Gastrocnemius medialis (tissue), 4 donors: Measurements from ENCODE around the gene TANGO6.

Source experiments
- CTCF ChIP-seq, 5 experiments: fragments of 450-650 bp in 3 of 5; fragments of 200-600 bp in 2 of 5; sonication (generic) in 2 of 5; IDR thresholded peaks in 4 of 5; conservative IDR thresholded peaks in 1 of 5; 1 replicate in 4 of 5; 2 replicates in 1 of 5; pipeline ENCODE4 v1.5.1; 2016 to 2019; ENCODE audit warnings: antibody characterized with exemption in 5 of 5, mild to moderate bottlenecking in 3 of 5, moderate library complexity in 3 of 5
- POLR2A ChIP-seq, 2 donors: fragments of 450-650 bp; IDR thresholded peaks; one replicate each; pipeline ENCODE4 v1.6.1; 2017; ENCODE audit warnings: antibody characterized with exemption in 2 of 2, mild to moderate bottlenecking in 2 of 2, moderate library complexity in 2 of 2

- TF ChIP-seq CTCF (IDR thresholded peaks at IDR 0.05 in 4 of 5, conservative IDR thresholded peaks at IDR 0.05 in 1 of 5) (no peak), POLR2A (IDR thresholded peaks at IDR 0.05) (no peak)
Observed at GRCh38 chr16:68802190-68802589, 41.1 kb upstream of the TANGO6 start.
